ENCODE measurements around the gene RAD50.
A peak's percentile ranks its signal among the peaks of the same experiment; 100 is the strongest.
"Not testable (repeated sequence)": the region's sequence is repeated elsewhere in the genome, so short reads cannot be mapped to it uniquely, and the experiment has no call there.

Gene RAD50

DNA sequence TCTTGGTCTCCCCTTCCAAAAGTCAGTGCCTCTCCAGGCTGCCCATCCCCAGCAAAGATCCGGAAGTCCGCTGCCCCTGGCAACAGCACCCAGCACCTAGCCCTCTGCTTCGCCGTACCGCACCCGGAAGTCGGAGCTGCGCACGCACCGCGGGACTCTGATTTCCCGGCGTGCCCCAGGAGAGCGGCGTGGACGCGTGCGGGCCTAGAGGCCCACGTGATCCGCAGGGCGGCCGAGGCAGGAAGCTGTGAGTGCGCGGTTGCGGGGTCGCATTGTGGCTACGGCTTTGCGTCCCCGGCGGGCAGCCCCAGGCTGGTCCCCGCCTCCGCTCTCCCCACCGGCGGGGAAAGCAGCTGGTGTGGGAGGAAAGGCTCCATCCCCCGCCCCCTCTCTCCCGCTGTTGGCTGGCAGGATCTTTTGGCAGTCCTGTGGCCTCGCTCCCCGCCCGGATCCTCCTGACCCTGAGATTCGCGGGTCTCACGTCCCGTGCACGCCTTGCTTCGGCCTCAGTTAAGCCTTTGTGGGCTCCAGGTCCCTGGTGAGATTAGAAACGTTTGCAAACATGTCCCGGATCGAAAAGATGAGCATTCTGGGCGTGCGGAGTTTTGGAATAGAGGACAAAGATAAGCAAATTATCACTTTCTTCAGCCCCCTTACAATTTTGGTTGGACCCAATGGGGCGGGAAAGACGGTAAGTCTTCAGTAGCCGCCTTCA is at the start of gene RAD50:
RAD50 (plus strand) TSS at position 215 of the 715 bp plus-strand sequence; CDS start at position 563, 348 bp downstream.
- DNase-seq (peak; percentile 94), ATAC-seq (peak; percentile 97)

- no peak for ATAC-seq
- DNase-seq, result no peak
These were observed 46.7 kb upstream of the RAD50 start for GRCh38 chr5:132510076-132510475.

GRCh38 chr5:132513618-132514336 is 43.0 kb upstream of the RAD50 start:
- ATAC-seq, DNase-seq: not testable (repeated sequence)

- not testable (repeated sequence) for ATAC-seq, DNase-seq
These were observed 34.7 kb upstream of the RAD50 start for GRCh38 chr5:132522067-132522466.

GRCh38 chr5:132524877-132525276 is 31.9 kb upstream of the RAD50 start:
- not testable (repeated sequence) for DNase-seq, ATAC-seq

GRCh38 chr5:132525299-132525724 is 31.5 kb upstream of the RAD50 start:
- DNase-seq (no peak), ATAC-seq (peak; percentile 84)

DNA sequence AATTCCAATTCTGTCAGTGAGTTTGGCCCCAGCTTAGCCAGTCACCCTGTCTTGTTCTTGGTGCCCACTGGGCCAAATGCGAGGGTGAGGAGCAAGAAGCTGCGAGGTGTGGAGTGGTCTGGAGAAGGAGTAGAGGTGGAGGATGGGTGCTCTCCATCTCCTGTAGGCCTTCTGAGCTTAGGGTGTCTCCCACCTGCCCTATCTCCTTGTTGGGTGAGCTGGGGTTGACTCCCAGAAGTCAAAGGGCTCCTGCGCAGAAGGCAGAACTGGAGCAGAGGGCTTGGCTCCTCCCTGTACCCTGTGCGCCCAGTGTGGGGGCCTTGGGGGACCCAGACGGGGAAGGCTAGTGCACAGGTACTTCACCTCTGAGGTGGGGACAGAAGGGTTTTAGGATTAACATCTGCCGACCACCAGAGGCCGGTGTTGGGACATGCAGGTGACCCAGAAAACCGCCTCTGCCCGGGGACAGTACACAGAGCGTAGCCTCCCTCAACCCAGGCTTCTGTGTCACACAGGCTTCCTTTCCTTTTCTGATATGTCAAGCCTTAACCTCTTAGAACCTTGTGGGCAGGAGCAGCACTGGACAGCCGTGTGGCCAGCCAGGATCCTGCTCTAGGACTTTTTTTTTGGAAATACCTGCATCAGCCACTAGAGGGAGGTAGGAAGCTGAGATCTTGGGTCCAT is 30.3 kb upstream of the RAD50 start:
- ATAC-seq (peak; percentile 37), DNase-seq (peak; percentile 33)

GRCh38 chr5:132526974-132527564 is 29.7 kb upstream of the RAD50 start:
- ATAC-seq (no peak), DNase-seq (no peak)

- DNase-seq (no peak), ATAC-seq (no peak)
These were observed 28.8 kb upstream of the RAD50 start for GRCh38 chr5:132528021-132528420.

- DNase-seq (no peak), ATAC-seq (peak; percentile 21)
These were observed 27.7 kb upstream of the RAD50 start for GRCh38 chr5:132528866-132529634.

GRCh38 chr5:132530946-132531345 is 25.8 kb upstream of the RAD50 start:
- DNase-seq, result no peak
- ATAC-seq, result no peak

DNA sequence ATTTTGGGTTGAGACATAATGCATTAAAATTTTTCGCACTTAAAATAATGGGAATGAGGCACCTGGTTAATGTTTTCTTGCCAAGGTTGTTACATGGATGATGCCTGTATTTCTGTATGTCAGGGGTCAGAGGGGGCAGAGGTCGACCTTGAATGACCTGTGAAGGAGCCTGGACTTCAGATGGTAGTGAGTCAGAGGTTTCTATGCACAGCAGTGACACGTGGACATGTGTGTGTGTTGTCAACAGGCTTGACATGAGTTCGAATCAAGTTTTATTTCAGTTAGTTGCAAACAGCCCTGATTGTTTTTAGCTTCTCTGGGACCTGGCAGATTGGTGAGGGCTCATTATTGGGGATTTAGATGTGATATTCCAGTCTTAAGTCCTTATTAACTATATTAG is 17.1 kb upstream of the RAD50 start:
- no peak for ATAC-seq
- DNase-seq, result no peak

DNA sequence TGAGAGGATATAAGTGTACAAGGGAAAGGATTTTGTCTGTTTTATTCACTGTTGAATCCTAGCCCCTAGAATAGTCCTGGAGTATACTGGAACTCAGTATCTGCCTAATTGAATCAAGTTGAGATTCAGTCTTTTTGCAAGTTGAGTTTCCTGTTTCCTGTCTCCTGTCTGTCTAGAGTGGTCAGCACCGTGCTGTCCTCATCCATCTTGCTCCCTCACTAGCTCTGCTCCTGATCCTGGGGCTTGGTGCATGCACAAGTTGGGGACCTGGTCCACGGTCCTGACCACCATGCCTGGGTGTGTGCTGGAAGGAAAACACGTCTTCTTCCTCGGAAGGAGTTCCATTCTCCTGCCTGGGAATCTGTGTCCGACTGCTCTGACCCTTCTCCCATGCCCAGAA is 16.6 kb upstream of the RAD50 start:
- no peak for ATAC-seq
- no peak for DNase-seq

- no peak for ATAC-seq
- DNase-seq, result no peak
These were observed 16.0 kb upstream of the RAD50 start for GRCh38 chr5:132540764-132541163.

DNA sequence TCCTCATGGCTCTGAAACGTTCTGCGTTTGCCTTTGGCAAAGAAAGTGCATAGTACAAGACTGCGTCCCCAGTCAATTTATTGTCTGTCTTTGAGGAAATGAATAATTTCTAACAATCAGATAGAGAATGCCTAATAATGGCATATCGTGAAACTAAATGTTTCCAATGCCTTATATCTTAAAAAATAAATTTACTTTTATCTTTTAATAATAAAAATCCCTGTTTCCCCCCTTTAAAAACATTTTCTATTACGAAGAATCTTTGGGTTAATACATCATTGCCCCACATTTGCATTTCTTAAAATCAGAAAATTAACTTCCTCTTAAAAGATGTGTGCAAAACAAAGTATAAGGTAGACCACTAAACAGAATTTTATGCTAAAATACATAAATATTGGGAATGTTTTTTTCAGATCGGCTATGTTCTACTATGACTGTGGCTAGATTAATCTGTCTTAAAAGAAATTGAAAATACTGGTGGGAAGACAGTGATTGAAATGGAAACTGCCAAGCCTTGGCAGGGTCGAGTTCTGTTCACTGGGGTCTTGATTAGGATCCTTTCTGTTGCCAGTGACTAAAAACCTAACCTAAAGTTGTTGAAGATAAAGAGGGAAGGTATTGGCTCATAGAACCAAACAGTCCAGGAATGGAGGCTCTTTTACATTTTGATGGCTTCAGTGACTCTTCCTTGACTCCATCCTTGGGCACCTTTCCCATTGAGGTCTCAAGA is 13.1 kb upstream of the RAD50 start, which contains the start of gene IL5:
IL5 (minus strand) TSS at position 51 of the 730 bp plus-strand sequence; CDS start at position 7, 44 bp downstream.
- no peak for DNase-seq
- ATAC-seq, result no peak

GRCh38 chr5:132546108-132546507 is 10.7 kb upstream of the RAD50 start:
- ATAC-seq (peak; percentile 51), DNase-seq (peak; percentile 45)

DNA sequence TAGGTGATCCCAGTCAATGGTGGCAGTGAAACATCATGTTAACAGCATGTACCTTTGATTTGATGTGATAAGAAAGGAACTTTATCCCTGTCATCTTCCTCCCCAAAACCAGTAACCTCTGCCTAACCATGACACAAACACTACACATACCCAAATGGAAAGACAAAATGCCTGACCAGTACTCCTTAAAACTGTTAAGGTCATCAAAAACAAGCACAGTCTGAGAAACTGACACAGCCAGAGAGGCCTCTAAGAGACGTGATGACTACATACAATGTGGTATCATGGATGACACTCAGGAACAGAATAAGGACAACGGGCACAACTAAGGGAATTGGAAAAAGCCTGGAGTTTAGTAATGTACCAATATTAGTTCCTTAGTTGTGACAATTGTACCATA is 9.5 kb upstream of the RAD50 start:
- no peak for DNase-seq
- no peak for ATAC-seq

- ATAC-seq, DNase-seq: not testable (repeated sequence)
These were observed 7.9 kb upstream of the RAD50 start for GRCh38 chr5:132548834-132549233.

DNA sequence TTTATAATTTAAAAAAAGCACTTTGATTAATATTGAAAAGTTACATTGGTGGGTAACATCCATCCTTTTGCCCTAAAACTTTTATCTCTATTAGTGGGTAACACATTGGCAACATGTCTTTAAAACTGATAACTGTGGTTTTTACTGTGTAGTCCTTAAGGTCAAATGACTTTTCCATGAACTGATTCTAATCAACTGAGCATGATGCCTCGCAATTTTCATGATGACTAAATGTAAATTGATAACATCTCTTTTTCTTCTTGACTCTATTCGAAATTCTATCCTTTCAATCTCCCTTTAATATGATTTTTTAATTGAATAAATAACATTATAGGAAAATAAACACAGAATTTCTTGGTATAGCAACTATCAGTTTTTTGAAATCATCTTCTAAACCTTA is 7.2 kb upstream of the RAD50 start:
- ATAC-seq (peak; percentile 42), DNase-seq (no peak)

DNA sequence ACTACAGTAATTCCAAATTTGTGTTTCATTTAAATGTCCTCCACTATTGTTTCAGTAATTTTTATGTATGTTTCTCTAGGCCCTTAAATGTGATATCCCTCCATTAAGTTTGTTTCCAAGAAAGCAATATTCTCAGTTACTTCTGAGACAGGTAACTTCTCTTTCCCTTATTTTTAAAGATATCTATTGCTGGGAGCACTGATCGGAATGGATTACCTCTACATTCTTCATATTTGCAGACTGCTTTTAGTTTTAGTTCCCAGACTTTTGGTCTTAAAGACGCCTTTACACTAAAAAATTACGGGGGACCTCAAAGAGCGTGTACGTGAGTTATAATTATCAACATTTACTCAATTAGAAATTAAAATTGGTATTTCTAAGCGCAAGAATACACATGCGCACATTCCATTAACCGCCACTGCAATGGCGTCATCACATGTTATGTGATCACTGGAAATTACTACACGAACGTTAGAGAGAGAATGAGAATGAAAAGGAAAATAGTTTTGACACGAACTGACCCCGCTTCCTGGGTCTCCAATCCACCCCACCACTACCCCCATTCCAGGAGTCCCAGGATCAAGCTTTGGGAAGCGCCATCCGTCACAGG is 519 bp upstream of the RAD50 start:
- DNase-seq (no peak), ATAC-seq (no peak)
